Colonic mucosa (tissue), 4 donors: ENCODE data around the gene MYOC. TPM values are rescaled to one million over a fixed set of nuclear protein-coding genes. Genes with fewer than 3 reads are reported as not detected.

Source experiments
- DNase-seq: peaks from one replicate; pipeline ENCODE4 v3.0.0-alpha.2; 2020
- H3K27ac ChIP-seq: fragments of 200-600 bp; one replicate; pipeline ENCODE4 v1.8.0; 2021
- H3K27me3 ChIP-seq: fragments of 200-600 bp; one replicate; pipeline ENCODE4 v1.8.0; 2021
- H3K36me3 ChIP-seq: fragments of 200-600 bp; one replicate; pipeline ENCODE4 v1.8.0; 2021
- H3K4me1 ChIP-seq: fragments of 200-600 bp; one replicate; pipeline ENCODE4 v1.8.0; 2021; ENCODE audit warnings: mild to moderate bottlenecking
- H3K4me3 ChIP-seq: fragments of 200-600 bp; one replicate; pipeline ENCODE4 v1.8.0; 2021
- H3K9ac ChIP-seq, 2 donors: one replicate each; pipeline ENCODE4 v1.7.0; 2013; ENCODE audit warnings: control low read depth in 2 of 2, low read depth in 2 of 2, low read length in 2 of 2
- H3K9me3 ChIP-seq: fragments of 200-600 bp; one replicate; pipeline ENCODE4 v1.8.0; 2021
- CTCF ChIP-seq: fragments of 200-600 bp; IDR thresholded peaks from one replicate; pipeline ENCODE4 v1.8.0; 2022; ENCODE audit warnings: antibody characterized with exemption, mild to moderate bottlenecking
- intact Hi-C: fragments of 100-400 bp; cut with DNase I; formaldehyde crosslinking; loops from one replicate; pipeline ENCODE4 v1.14.1; 2022
- total RNA-seq, 2 donors: library from RNA; stranded (reverse); fragmentation: NEBNext Ultra II Directional in 1 of 2; extraction: Animal tissue kit (Norgen Biotek cat#: 25700) in 1 of 2; gene quantifications; one replicate each; pipeline ENCODE4 v1.2.1, GENCODE V29; 2021
- donor health status: healthy.
- donor health status: DM: no; HTN: no; CAD: no.
- donor health status: DM: no; HTN: no; CAD: no.

Gene MYOC
- total RNA-seq, 2 donors from 2014 or later = 0.62 to 1.3 TPM

GRCh38 chr1:171597203-171597602, 55.3 kb downstream of the MYOC start:
- intact Hi-C loops = no loop called here
- no peak overlapping the region for H3K27ac ChIP-seq

GRCh38 chr1:171596705-171597104, 55.8 kb downstream of the MYOC start:
- no peak for TF ChIP-seq CTCF
- no peaks in the 10 kb centered on the region for H3K9me3 ChIP-seq
- H3K4me1 ChIP-seq = no peaks in the 10 kb centered on the region
- H3K27ac ChIP-seq = no peak overlapping the region
- intact Hi-C loops = no loop called here
- H3K9ac ChIP-seq = no peak overlapping the region
- no peak for DNase-seq
- H3K27me3 ChIP-seq = no peaks in the 10 kb centered on the region
- H3K36me3 ChIP-seq = peaks cover 4% of the 10 kb centered on the region
- H3K4me3 ChIP-seq = no peak overlapping the region

More at GRCh38 chr1:171597203-171597602, 55.3 kb downstream of the MYOC start:
- Histone ChIP-seq H3K27me3 (no peaks in the 10 kb centered on the region), H3K4me3 (no peak overlapping the region), H3K4me1 (no peaks in the 10 kb centered on the region), H3K9ac (no peak overlapping the region), H3K9me3 (no peaks in the 10 kb centered on the region), H3K36me3 (peaks cover 4% of the 10 kb centered on the region)
- TF ChIP-seq CTCF = no peak
- DNase-seq = no peak

- Histone ChIP-seq H3K9ac (no peak overlapping the region), H3K27ac (no peak overlapping the region)
- DNase-seq = no peak
Observed at GRCh38 chr1:171596119-171596518, 56.4 kb downstream of the MYOC start.

GRCh38 chr1:171595324-171595723, 57.2 kb downstream of the MYOC start:
- Histone ChIP-seq H3K4me3 (no peak overlapping the region), H3K9me3 (no peaks in the 10 kb centered on the region), H3K27ac (no peak overlapping the region), H3K27me3 (no peaks in the 10 kb centered on the region), H3K36me3 (peaks cover 4% of the 10 kb centered on the region), H3K4me1 (no peaks in the 10 kb centered on the region), H3K9ac (no peak overlapping the region)
- no peak for TF ChIP-seq CTCF
- intact Hi-C loops = no loop called here
- no peak for DNase-seq

More at GRCh38 chr1:171596119-171596518, 56.4 kb downstream of the MYOC start:
- Histone ChIP-seq H3K9me3 (no peaks in the 10 kb centered on the region), H3K4me3 (no peak overlapping the region), H3K36me3 (peaks cover 4% of the 10 kb centered on the region), H3K4me1 (no peaks in the 10 kb centered on the region), H3K27me3 (no peaks in the 10 kb centered on the region)
- TF ChIP-seq CTCF = no peak
- intact Hi-C loops = no loop called here

- Histone ChIP-seq H3K36me3 (peaks cover 17% of the 10 kb centered on the region), H3K9me3 (no peaks in the 10 kb centered on the region), H3K4me3 (no peak overlapping the region), H3K9ac (no peak overlapping the region), H3K4me1 (no peaks in the 10 kb centered on the region), H3K27me3 (no peaks in the 10 kb centered on the region), H3K27ac (no peak overlapping the region)
- intact Hi-C loops = no loop called here
- no peak for DNase-seq
- TF ChIP-seq CTCF = no peak
Observed at GRCh38 chr1:171590022-171590421, 62.5 kb downstream of the MYOC start.
